GM10248 (cell line): ENCODE results near the gene TRRAP.

Experiments used
- CTCF ChIA-PET: fragments of 300-600 bp; sonication (Branson Sonifier 250); formaldehyde crosslinking; extraction: SDS; loops from one replicate; lab custom pipeline; 2021; ENCODE audit warnings: antibody characterized with exemption; lab: Yijun Ruan, JAX
- POLR2A ChIA-PET: fragments of 350-650 bp; sonication (Branson Sonifier 250); formaldehyde crosslinking; extraction: SDS; loops from one replicate; lab custom pipeline; 2020; ENCODE audit warnings: antibody characterized with exemption; lab: Yijun Ruan, JAX
- DNase-seq: peaks from one replicate; pipeline ENCODE4 v3.0.0; 2012; ENCODE audit errors: extremely low spot score
- TF ChIP-seq, protein P1 (sequence below): IDR thresholded peaks from 2 replicates; pipeline ENCODE4 v1.5.1; 2012; ENCODE audit warnings: mild to moderate bottlenecking, low read depth; ENCODE audit errors: extremely low read depth, missing control alignments, control extremely low read depth

TRRAP gene

DNA sequence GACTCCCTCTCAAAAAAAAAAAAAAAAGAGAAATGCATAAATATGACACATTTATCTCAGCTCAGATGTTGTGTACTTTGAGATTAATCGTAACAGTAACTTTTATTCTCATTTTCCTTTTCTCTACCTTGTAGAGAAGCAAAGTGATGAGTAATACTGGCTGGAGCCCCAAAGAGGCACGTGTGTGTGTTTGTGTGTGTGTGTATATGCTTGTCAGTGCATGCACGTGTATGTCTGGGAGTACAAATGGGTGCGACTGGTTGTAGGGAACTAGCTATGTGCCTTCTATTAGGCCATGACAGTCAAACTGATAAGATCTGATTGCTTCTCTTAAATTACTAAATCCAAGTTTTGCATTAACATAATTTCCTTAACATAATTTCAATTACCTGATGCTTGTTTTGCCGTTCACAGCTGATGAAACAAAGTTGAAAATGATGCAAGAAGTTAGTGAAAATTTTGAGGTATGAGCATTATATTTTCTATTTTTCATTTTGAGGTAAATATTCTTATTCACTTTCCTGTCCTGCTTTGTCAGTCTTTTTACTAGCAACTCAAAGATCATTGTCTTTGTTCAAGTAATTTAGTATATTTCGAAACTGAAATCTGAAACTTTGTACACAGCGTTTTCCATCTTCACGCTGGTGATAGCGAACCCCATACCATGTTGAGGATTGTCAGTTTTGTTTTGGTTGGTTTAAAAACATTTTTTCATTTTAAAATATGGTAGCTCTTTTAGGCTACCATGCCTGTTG lies 3.4 kb downstream of the TRRAP start:
- ChIA-PET CTCF (interaction anchor here (1.1 kb wide), 1 partner anchor 11 kb away, joined by 3 read pairs; no protein-coding TSS in a partner anchor), POLR2A (no interaction called here)
- no peak for DNase-seq
- TF ChIP-seq, protein P1, sequence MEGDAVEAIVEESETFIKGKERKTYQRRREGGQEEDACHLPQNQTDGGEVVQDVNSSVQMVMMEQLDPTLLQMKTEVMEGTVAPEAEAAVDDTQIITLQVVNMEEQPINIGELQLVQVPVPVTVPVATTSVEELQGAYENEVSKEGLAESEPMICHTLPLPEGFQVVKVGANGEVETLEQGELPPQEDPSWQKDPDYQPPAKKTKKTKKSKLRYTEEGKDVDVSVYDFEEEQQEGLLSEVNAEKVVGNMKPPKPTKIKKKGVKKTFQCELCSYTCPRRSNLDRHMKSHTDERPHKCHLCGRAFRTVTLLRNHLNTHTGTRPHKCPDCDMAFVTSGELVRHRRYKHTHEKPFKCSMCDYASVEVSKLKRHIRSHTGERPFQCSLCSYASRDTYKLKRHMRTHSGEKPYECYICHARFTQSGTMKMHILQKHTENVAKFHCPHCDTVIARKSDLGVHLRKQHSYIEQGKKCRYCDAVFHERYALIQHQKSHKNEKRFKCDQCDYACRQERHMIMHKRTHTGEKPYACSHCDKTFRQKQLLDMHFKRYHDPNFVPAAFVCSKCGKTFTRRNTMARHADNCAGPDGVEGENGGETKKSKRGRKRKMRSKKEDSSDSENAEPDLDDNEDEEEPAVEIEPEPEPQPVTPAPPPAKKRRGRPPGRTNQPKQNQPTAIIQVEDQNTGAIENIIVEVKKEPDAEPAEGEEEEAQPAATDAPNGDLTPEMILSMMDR = no peak

DNA sequence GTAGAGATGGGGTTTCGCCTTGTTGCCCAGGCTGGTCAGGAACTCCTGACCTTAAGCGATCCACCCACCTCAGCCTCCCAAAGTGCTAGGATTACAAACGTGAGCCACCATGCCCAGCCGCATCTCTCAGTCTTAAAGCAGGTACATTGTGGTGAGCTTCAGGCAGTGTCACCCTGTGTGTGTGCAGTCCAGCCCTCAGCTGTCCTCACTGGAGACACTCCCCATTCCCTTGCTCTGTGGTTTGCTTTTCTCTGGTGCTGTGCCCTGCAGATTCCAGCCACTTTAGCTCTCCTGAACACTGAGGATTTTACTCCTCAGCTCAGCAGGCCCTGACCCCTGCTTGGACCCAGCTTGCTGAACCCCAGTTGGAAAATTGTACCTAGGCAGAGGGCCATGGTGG lies 6.1 kb downstream of the TRRAP start:
- TF ChIP-seq, protein P1 = no peak
- ChIA-PET CTCF (no interaction called here), POLR2A (no interaction called here)
- DNase-seq = no peak

DNA sequence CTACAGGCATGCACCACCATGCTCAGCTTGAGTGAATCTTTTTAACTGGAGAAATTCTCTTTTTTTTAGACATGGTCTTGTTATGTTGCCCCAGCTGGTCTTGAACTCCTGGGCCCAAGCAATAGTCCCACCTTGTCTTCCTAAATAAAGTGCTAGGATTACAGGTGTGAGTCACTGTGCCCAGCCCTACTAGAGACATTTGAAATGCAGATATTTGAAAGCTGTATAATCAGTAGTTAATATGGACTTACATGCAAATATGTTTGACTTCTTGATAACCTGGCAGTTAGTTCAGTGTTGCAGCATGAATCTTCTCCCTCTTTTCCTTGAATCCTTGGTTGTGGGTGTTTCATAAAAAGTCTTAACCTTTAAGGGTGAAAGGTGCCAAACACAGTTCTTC lies 8.7 kb downstream of the TRRAP start:
- no peak for DNase-seq
- ChIA-PET CTCF (interaction anchor here (1.6 kb wide), 1 partner anchor 9 kb away, joined by 6 read pairs; the partner anchor contains the start of gene TRRAP), POLR2A (interaction anchor here (0.7 kb wide), 1 partner anchor 1359 kb away, joined by 3 read pairs; no protein-coding TSS in a partner anchor)
- TF ChIP-seq, protein P1 = no peak

DNA sequence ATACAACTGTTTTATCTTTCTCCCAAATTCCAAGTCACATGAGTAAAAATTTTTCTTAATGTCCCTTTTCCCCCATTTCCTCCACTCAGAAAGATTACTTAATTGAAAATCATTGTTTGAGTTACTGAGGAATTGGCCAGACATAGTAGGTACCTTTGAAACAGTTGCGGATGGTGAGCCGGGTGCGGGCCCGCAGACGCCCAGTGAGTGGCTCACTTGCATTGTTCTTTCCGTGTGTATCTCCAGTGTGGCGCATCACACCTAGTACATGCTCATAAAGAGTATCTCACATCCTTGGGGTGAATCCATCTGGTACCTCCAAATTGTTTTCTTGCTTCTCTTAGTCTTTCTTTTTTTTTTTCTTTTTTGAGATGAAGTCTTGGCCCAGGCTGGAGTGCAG lies 14.3 kb downstream of the TRRAP start:
- no peak for DNase-seq
- TF ChIP-seq, protein P1 = no peak
- ChIA-PET POLR2A (no interaction called here), CTCF (interaction anchor here (0.9 to 2.3 kb wide), 2 partner anchors 11 to 13 kb away, joined by 3 to 9 read pairs; no protein-coding TSS in a partner anchor)

DNA sequence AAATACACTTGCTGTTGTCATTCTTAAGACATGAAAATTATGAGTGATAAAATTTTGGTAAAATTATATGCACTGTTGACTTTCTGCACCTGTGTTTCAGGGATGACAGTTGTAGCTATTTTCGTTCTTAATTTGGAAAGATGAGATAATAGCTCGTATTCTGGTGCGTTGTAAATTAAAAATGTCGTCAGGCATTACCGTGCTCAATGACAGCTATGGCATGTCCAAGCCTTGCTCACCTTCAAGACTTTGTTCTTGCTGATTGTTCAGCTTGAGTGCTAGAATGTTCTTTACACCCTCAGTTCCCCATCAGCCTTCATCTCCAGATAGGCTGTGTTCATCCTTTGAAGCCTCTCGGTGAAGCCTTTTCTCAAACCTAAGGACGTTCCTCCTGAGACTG lies 21.5 kb downstream of the TRRAP start:
- DNase-seq = no peak
- ChIA-PET POLR2A (no interaction called here), CTCF (interaction anchor here (1.1 to 1.4 kb wide), 3 partner anchors 9 to 69 kb away, joined by 4 to 6 read pairs (median 4); partner anchors contain the start of gene TRRAP)
- TF ChIP-seq, protein P1 = no peak

DNA sequence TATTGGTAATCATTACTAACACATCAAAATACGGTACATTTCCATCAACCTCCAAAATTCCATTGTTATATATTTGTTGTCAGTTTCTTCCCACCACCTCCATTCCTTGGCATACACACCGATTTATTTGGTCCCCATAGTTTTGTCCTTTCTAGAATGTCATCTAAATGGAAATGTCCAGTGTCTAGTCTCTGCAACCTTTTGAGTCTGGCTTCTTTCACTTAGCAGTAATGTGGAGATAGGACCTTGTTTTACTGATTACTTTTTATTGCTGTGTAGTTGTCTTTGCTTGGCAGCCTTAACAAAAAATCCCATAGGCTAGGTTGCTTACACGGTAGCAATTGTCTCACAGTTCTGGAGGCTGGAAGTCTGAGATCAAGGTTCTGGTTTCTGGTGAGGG lies 22.5 kb downstream of the TRRAP start:
- no peak for DNase-seq
- POLR2A ChIA-PET = interaction anchor here (0.6 kb wide), 1 partner anchor 587 kb away, joined by 5 read pairs; no protein-coding TSS in a partner anchor
- CTCF ChIA-PET = interaction anchor here (1.4 kb wide), 1 partner anchor 22 kb away, joined by 6 read pairs; the partner anchor contains the start of gene TRRAP
- TF ChIP-seq, protein P1 = no peak
